GM20431 (cell line): Measurements from ENCODE around the gene PRKCH.

ENCODE experiments used
- in situ Hi-C: fragments of 300-500 bp; cut with MseI, MboI; formaldehyde crosslinking; loops from one replicate; pipeline ENCODE4 v1.15.0; 2020; ENCODE audit warnings: low sequenced_read_pairs; ENCODE audit not compliant: unreplicated experiment

Gene PRKCH

DNA sequence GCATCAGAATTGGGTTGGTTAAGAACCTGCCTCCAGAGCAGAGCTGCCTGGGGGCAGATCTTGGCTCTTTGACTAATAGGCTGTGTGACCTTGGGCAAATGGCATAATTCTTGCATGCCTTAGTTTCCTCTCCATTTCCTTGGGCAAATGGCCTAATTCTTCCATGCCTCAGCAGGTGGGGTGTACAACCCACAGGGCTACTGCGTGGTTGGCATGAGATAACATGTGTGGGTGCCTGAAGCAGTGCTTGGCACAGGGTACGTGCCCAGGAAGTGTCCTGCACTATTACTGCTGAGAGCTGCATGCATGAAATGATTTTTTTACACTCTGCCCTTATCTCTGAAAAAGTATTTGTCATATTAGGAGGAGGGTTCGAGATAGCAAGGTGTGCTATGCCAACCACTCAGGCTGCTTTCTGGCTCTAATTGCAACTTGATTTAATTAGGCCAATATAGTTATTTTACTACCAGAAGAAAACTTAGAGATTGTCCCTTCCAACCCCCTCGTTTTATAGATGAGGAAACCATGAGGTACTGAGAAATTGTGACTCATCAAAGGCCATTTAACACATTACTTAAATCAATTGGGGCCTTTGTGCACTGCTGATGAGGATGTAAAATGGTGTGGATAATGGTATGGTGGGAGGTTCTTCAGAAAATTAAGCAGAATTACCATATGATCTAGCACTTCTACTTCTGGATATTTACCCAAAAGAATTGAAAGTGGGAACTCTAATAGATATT is 212.3 kb downstream of the PRKCH start:
- in situ Hi-C loops: no loop called here

DNA sequence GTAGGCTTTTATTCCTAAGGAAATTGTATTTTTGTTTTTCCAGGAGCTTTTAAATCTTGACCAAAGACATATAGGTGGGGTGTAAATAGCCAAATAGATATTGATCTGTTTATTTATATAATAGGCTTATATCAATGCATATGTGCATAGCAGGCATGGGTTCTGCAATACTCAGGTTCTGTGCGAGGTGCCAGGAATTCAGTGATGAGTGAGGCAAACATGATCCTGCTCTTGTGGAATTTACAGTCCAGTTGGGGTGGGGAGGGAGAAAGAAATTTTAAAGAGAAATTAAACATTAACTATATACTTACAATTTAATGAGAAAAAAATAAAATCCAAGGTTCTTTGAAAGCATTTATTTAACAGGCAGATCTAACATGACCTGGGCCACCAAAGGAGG is 213.7 kb downstream of the PRKCH start:
- in situ Hi-C loops: no loop called here

DNA sequence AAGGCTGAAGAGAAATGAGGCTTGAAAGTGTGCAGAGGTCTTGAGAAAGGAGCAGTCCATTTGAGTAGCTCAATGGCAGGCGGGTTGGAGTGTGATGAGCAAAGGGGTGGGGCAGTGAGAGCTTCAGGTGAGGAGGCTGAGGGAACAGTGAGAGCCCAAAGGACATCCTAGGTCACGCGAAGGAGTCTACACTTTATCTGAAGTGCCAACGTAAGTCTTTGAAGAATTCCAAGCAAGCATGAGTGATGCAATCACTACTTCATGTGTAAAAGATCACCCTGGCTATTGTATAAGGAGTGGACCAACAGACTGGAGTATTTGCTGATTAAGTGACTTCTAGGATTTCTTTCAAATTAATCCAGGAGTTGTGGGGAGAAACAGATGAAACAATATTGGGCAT is 214.1 kb downstream of the PRKCH start:
- in situ Hi-C loops: no loop called here

- in situ Hi-C loops: no loop called here
These were observed 215.5 kb downstream of the PRKCH start for GRCh38 chr14:61536661-61537562.

DNA sequence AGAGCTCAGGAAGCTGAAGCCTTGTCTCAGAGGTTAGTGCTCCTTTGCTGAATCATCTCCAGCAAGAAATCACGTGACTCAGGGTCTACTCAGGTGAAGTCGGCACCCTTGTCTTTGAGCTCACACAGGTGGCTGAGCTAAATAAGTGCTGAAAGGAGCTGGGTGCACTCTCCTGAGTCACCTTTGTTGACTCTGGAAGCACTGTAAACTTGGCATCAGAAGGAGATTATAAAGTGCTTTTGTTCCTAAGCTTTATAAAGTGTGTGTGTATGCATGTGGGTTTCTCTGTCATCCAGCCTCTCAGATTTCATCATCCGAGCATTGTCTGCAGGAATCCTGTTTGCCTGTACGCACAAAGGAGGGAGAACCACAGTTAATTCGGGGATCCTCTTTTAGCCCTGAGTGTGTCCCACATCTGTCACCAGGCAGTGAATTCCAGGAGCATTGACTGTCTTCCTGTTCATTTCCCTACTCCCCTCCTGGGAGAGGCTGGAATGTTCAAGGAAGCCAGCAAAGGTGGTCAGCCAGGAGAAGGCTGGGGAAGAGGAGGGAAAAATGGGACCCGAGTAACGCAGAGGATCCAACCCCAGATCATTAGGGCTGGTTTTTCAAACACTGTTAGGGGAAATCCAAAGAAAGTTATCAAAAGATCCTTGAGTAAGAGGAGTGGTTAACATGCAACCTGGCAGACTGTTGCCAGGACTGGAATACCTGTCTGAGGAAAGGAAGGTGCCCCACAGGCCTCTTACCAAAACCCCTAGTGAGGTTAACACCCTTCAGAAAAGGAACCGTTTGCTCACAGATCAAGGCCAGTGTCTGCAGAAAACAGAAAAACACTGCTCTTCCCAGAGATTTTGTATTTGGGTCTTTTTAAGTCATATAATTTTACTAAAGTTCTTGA is 216.4 kb downstream of the PRKCH start:
- in situ Hi-C loops: no loop called here

DNA sequence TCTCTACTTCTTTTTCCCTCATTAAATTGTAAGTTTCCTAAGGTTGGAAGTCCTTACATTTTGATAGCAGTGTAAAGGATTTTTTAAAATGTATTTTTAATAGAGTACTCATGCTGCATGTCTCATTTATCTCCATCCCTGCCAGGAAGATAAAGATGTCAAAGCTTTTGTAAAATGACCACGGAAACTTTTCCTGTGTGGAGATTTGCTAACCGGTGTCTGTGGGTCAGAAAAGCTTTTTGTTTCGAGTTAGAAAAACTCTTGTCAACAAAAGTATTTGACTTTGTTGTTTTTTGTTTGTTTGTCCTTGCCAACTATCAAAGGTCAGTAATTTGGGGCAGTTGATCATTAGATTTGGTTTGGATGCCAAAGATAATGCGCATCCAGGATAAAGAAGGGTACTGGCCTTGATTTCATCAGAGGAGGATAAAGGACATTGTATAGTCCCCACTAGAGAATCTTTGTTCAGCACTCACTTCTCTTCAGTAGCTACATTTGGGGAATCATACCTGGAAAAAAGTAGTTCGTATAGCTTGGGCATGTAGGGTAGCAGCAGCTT is 217.2 kb downstream of the PRKCH start:
- in situ Hi-C loops: no loop called here

GRCh38 chr14:61539631-61540030 is 218.3 kb downstream of the PRKCH start:
- in situ Hi-C loops: no loop called here

GRCh38 chr14:61540931-61541330 is 219.6 kb downstream of the PRKCH start:
- in situ Hi-C loops: no loop called here

DNA sequence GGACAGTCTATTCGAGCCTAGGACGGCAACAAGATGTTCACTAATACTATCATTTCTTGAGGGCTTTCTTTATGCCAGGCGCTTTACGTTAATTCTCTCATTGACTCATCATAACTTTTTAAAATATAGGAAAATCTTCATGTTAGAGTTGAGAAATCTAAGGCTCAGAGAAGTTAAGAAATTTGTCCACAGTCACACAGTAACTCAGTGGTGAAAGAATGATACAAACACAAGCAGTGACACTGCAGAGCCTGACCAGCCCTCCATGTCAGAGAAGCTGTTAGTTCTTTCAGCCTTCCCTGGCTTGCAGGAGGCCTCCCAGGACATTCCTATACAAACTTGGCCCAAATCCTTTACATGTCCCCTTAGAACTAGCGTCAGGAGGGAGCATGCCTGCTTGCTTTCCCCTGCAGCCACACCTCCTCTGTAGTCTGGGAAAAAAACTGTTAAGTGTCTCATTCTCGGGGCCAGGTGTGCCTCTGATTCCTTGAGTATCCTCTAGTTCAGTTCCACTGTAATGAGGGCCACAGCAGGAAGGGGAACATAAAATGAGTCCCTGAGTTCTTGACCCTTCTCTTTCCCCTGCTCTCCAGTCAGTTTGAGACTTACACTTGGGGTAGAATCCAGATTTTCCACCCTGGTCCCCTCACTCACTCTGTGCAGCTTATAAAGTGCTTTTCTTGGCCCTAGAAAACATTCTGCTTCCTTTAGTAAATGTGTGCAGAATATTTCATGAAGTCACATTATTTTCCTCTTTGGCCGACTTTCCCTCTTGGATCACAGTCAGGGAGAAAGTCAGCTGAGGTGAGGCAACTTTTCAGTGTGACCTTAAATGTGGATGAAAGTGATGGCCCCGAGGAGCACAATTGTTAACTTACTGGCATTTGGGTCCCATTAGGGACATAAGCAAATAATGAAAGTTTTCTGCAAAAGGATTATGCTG is 221.7 kb downstream of the PRKCH start:
- in situ Hi-C loops: no loop called here

DNA sequence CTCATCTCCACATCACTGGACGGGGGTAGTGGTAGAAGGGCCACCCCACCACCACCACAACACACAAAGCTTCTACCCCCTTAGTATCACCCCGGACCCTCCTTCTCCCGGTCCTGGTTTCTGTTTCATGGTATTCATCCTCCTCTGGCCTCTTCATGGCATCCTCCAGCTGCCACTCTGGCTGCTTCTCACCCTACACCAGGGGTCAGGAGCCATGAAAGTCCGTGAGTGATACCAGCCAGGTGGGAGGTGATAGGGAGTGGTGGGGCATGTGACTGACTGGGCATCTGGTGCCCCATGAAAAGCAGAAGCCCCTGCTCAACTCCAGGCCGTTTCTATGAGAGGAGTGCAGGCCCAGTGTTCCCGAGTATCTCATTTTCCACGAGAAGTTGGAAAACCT is 222.6 kb downstream of the PRKCH start:
- in situ Hi-C loops: no loop called here

DNA sequence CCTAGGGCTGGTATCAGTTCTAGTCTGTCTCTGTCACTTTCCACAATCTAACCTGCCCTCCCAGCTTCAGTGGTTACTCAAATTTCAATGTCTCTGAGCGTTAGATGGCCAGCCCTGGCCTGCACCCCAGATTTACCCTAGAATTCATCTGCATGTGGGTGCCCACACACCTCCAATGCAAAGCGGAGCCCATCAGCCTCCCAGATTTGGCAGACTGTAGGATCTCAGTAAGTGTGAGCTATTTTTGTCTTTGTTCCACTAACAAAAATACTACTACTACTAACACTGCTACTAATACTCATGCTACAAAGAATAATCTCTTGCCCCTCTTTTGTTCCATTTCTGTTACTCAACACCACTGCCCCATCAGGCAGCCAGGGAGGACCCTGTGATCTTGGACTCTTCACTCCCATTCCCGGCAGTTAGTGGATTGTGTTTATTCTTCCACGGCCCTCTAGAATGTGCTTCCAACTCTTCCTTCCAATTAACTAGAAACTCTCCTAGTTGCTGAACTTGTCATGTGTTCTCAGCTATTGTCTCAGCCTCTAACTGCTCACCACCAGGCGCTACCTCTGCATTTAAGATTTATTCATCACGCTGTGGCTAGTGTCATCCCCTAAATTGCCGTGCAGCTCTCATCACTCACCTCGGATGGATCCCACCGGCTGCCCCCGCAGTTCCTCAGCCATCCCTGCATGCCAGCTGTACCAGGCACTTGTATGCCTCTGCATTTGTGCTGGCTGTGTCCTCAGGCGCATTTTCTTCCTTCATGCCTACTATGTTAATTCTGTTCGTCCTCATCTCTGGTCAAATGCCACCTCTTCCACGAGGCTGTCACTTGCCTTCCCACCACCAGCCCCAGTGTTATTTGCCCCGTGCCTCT is 223.3 kb downstream of the PRKCH start:
- in situ Hi-C loops: no loop called here

- in situ Hi-C loops: no loop called here
These were observed 224.5 kb downstream of the PRKCH start for GRCh38 chr14:61545726-61546455.

- in situ Hi-C loops: no loop called here
These were observed 226.0 kb downstream of the PRKCH start for GRCh38 chr14:61547186-61548069.

DNA sequence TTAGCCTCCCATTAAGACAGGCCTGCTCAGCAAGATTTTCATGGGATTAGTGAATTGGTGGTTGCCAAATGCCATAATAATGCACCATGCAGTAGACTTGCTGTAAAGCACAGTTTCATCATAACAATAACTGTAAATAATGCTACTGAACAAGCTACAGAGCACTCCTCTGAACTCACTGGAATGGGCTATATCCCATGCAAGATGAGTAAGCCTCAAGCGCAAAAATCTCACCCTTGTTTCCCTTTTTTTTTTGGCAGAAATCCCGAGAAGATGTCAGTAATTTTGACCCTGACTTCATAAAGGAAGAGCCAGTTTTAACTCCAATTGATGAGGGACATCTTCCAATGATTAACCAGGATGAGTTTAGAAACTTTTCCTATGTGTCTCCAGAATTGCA is 228.0 kb downstream of the PRKCH start:
- in situ Hi-C loops: no loop called here

DNA sequence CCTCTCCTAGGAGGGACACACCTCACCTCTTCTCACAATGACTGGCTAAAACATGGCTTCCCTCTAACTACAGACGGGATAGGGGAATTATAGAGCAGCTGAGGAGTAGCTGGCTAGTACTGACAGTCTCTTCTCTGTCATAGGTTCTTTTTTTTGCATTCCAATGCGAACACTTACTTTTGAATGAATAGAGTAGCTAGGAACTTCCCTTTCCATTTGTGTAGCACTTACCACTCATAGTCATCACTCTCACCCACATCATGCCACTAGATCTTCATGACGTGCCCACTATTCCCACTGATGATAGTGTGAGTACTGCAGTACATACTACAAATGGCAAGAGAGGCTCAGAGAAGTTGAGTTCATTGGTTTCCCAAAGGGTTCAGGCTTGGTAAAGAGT is 230.0 kb downstream of the PRKCH start:
- in situ Hi-C loops: no loop called here

- in situ Hi-C loops: no loop called here
These were observed 230.9 kb downstream of the PRKCH start for GRCh38 chr14:61552241-61552640.
